HepG2 (cell line): ENCODE measurements around the gene ADIPOR2.

ENCODE experiments used
- IRF1 ChIP-seq: sonication (generic); formaldehyde crosslinking; IDR thresholded peaks from 2 replicates; pipeline ENCODE4 v1.4.0; 2020; ENCODE audit warnings: low read depth, mild to moderate bottlenecking, missing genetic modification reagents
- MAFG ChIP-seq: sonication (generic); formaldehyde crosslinking; IDR thresholded peaks from 2 replicates; pipeline ENCODE4 v1.5.1; 2020; ENCODE audit warnings: mild to moderate bottlenecking, missing genetic modification reagents
- PTBP1 ChIP-seq: fragments of 200-400 bp; formaldehyde crosslinking; IDR thresholded peaks from 2 replicates; pipeline ENCODE4 v1.6.1; 2018; ENCODE audit warnings: low read length, low read depth; ENCODE audit not compliant: poor library complexity, severe bottlenecking
- SAFB2 ChIP-seq: sonication (generic); formaldehyde crosslinking; IDR thresholded peaks from 2 replicates; pipeline ENCODE4 v1.5.1; 2020; ENCODE audit warnings: missing genetic modification reagents, low read depth, mild to moderate bottlenecking, borderline replicate concordance
- SIN3A ChIP-seq: IDR thresholded peaks from 2 replicates; pipeline ENCODE4 v1.6.1; 2011; ENCODE audit warnings: low read depth, mild to moderate bottlenecking, control low read depth, low read length, borderline replicate concordance
- TCF7L2 ChIP-seq: IDR thresholded peaks from 2 replicates; pipeline ENCODE4 v1.6.1; 2011; ENCODE audit warnings: mild to moderate bottlenecking, low read depth, low read length, moderate library complexity
- ZNF274 ChIP-seq: sonication (generic); formaldehyde crosslinking; IDR thresholded peaks from 2 replicates; pipeline ENCODE4 v1.5.1; 2020; ENCODE audit warnings: mild to moderate bottlenecking, missing genetic modification reagents
- TF ChIP-seq, protein P1 (sequence below): sonication (generic); formaldehyde crosslinking; IDR thresholded peaks from 2 replicates; pipeline ENCODE4 v1.5.1; 2020; ENCODE audit warnings: mild to moderate bottlenecking, missing genetic modification reagents, borderline replicate concordance
- TF ChIP-seq, protein P2 (sequence below): sonication (generic); formaldehyde crosslinking; IDR thresholded peaks from 2 replicates; pipeline ENCODE4 v1.4.0; 2020; ENCODE audit warnings: missing genetic modification reagents, borderline replicate concordance

DNA sequence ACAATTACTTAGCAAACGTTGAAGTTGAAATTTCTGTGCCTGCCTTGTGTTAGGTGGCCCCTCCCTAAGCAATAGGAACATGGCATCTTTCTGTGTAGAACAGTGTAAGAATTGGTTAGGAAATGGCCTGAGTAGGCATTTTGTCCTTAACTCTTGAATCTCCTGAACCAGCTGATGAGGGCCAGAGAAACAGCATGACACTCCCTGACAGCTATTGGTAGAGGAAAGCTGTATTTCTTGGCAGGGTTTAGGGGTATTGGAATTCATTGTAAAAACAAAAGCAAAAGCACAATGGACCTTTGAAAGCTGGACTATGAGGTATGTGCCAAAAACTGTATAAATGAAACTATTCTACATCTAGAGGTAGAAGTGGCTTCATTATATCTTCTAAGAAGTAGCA is 88.9 kb downstream of the ADIPOR2 start:
- TF ChIP-seq SAFB2 (CRISPR knock-in tag) (no peak), SIN3A (no peak), PTBP1 (no peak), IRF1 (CRISPR knock-in tag) (no peak), MAFG (CRISPR knock-in tag) (no peak), ZNF274 (CRISPR knock-in tag) (no peak), TCF7L2 (no peak)
- TF ChIP-seq, protein P1, sequence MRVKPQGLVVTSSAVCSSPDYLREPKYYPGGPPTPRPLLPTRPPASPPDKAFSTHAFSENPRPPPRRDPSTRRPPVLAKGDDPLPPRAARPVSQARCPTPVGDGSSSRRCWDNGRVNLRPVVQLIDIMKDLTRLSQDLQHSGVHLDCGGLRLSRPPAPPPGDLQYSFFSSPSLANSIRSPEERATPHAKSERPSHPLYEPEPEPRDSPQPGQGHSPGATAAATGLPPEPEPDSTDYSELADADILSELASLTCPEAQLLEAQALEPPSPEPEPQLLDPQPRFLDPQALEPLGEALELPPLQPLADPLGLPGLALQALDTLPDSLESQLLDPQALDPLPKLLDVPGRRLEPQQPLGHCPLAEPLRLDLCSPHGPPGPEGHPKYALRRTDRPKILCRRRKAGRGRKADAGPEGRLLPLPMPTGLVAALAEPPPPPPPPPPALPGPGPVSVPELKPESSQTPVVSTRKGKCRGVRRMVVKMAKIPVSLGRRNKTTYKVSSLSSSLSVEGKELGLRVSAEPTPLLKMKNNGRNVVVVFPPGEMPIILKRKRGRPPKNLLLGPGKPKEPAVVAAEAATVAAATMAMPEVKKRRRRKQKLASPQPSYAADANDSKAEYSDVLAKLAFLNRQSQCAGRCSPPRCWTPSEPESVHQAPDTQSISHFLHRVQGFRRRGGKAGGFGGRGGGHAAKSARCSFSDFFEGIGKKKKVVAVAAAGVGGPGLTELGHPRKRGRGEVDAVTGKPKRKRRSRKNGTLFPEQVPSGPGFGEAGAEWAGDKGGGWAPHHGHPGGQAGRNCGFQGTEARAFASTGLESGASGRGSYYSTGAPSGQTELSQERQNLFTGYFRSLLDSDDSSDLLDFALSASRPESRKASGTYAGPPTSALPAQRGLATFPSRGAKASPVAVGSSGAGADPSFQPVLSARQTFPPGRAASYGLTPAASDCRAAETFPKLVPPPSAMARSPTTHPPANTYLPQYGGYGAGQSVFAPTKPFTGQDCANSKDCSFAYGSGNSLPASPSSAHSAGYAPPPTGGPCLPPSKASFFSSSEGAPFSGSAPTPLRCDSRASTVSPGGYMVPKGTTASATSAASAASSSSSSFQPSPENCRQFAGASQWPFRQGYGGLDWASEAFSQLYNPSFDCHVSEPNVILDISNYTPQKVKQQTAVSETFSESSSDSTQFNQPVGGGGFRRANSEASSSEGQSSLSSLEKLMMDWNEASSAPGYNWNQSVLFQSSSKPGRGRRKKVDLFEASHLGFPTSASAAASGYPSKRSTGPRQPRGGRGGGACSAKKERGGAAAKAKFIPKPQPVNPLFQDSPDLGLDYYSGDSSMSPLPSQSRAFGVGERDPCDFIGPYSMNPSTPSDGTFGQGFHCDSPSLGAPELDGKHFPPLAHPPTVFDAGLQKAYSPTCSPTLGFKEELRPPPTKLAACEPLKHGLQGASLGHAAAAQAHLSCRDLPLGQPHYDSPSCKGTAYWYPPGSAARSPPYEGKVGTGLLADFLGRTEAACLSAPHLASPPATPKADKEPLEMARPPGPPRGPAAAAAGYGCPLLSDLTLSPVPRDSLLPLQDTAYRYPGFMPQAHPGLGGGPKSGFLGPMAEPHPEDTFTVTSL (CRISPR knock-in tag): no peak
- TF ChIP-seq, protein P2, sequence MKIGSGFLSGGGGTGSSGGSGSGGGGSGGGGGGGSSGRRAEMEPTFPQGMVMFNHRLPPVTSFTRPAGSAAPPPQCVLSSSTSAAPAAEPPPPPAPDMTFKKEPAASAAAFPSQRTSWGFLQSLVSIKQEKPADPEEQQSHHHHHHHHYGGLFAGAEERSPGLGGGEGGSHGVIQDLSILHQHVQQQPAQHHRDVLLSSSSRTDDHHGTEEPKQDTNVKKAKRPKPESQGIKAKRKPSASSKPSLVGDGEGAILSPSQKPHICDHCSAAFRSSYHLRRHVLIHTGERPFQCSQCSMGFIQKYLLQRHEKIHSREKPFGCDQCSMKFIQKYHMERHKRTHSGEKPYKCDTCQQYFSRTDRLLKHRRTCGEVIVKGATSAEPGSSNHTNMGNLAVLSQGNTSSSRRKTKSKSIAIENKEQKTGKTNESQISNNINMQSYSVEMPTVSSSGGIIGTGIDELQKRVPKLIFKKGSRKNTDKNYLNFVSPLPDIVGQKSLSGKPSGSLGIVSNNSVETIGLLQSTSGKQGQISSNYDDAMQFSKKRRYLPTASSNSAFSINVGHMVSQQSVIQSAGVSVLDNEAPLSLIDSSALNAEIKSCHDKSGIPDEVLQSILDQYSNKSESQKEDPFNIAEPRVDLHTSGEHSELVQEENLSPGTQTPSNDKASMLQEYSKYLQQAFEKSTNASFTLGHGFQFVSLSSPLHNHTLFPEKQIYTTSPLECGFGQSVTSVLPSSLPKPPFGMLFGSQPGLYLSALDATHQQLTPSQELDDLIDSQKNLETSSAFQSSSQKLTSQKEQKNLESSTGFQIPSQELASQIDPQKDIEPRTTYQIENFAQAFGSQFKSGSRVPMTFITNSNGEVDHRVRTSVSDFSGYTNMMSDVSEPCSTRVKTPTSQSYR (CRISPR knock-in tag): no peak
